Measurements from ENCODE around the gene EPAS1. TPM values are rescaled to one million over a fixed set of nuclear protein-coding genes. Genes with fewer than 3 reads are reported as not detected.

Gene EPAS1
- total and polyA plus RNA-seq, 9 of the 15 experiments (the other 6 are each of a cell fraction or from before 2014, with no cell fraction given), result 0.25 to 11.2 (median 4.1) TPM

DNA sequence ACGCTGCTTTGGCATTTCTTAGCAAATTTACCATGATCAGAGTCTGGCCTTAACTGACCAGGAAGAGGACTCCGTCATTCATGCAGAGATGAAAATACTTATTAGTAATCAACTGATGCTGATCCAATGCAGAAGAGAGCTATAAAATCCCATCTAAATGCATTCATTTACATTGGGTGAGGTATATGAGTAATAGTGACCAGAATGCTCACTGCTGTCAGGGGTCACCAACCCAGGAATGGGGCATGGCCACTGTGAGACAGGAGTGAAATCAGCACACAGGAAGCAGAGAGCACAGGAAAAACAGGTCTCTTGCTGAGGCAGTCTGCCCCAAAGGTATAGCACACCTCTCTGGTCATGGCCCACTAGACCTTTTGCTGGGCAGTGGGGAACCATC is 114.0 kb downstream of the EPAS1 start:
- DNase-seq (ENCODE audit: extremely low read depth in 1 of 4, low spot score in 3 of 4) (no peak), FAIRE-seq (no peak), ATAC-seq (no peak)
- in situ Hi-C loops (cut with MboI), result no loop called here
- H3K9me1 ChIP-seq (ENCODE audit: control insufficient read depth, insufficient read depth, low read length), result no peaks in the 10 kb centered on the region
- CTCF ChIA-PET (ENCODE audit: low intra/inter-chr PET ratio), result no interaction called here
- H3K27me3 ChIP-seq (ENCODE audit: control insufficient read depth in 2 of 2, insufficient read depth in 2 of 2, low read length in 2 of 2), result no peaks in the 10 kb centered on the region
- no peak overlapping the region for H3K9ac ChIP-seq (ENCODE audit: insufficient read depth in 1 of 2, low read depth in 2 of 2, low read length in 2 of 2)
- H3K4me3 ChIP-seq, result no peak overlapping the region
- POLR2A ChIA-PET, result interaction anchor here (0.9 to 1.1 kb wide), 3 partner anchors 27 to 316 kb away, joined by 3 read pairs; no protein-coding TSS in a partner anchor
- no peak overlapping the region for H2AFZ ChIP-seq (ENCODE audit: low read depth, low read length)
- peaks cover 0 to 8% of the 10 kb centered on the region in 2 experiments; a peak in 3 of 5 replicates for H3K4me1 ChIP-seq (replicated peaks in 1 of 2; ENCODE audit: control insufficient read depth in 2 of 2, insufficient read depth in 2 of 2, low read length in 2 of 2)
- no peaks in the 10 kb centered on the region for H3K9me3 ChIP-seq (replicated peaks; ENCODE audit: control insufficient read depth, insufficient read depth, low read depth, low read length)
- H3K79me2 ChIP-seq (ENCODE audit: control insufficient read depth, insufficient read depth, low read length), result peaks cover 34% of the 10 kb centered on the region; the same call in 2 of the 3 replicates
- H3K4me2 ChIP-seq (ENCODE audit: insufficient read depth, low read length), result no peak overlapping the region
- BruUV-seq (replicated peaks), result no TSS peak
- no peak for TF ChIP-seq POLR3A (IDR thresholded peaks at IDR 0.05; ENCODE audit: borderline replicate concordance, extremely low read depth, insufficient read depth, insufficient read length)
- TF ChIP-seq, protein P1, sequence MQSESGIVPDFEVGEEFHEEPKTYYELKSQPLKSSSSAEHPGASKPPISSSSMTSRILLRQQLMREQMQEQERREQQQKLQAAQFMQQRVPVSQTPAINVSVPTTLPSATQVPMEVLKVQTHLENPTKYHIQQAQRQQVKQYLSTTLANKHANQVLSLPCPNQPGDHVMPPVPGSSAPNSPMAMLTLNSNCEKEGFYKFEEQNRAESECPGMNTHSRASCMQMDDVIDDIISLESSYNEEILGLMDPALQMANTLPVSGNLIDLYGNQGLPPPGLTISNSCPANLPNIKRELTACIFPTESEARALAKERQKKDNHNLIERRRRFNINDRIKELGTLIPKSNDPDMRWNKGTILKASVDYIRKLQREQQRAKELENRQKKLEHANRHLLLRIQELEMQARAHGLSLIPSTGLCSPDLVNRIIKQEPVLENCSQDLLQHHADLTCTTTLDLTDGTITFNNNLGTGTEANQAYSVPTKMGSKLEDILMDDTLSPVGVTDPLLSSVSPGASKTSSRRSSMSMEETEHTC (IDR thresholded peaks at IDR 0.05), result no peak
- TF ChIP-seq FUS (optimal IDR thresholded peaks at IDR 0.05; ENCODE audit: low read depth, low read length), result no peak
- intact Hi-C loops (cut with micrococcal nuclease), result no loop called here
- H3K36me3 ChIP-seq (ENCODE audit: control insufficient read depth, insufficient read depth, low read length), result peaks cover 28% of the 10 kb centered on the region; the same call in 2 of the 3 replicates
- H4K20me1 ChIP-seq (replicated peaks; ENCODE audit: control insufficient read depth, insufficient read depth, low read length), result peaks cover 8% of the 10 kb centered on the region
- H3K27ac ChIP-seq (ENCODE audit: extremely low read depth, low read depth, low read length), result no peak overlapping the region
- WGBS (ENCODE audit: insufficient coverage, low coverage, missing lambda C conversion rate), result 84% methylated on average over 2 of the region's 2 CpGs

DNA sequence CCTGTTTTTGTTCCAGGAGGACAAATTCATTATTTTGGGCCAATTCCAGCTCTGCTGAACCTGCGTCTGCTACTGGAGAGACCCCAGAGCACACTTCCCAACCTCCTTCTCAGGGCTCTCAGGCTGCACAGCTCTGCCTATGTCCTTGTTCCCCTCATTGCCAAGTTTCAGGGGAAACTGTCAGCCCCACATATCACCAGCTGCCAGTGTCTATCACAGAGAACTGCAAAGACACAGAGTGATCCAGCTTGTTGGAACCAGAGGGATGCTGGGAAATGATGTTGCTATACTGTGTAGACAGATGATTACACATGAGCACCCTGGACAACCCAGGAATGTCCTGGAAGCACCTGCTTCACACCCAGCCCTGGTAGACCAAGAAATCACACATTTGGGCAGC is 114.8 kb downstream of the EPAS1 start:
- H3K4me2 ChIP-seq (ENCODE audit: insufficient read depth, low read length), result no peak overlapping the region
- no peak for FAIRE-seq
- H3K27ac ChIP-seq (ENCODE audit: extremely low read depth, low read depth, low read length), result no peak overlapping the region

More for the DNA sequence above, 114.8 kb downstream of the EPAS1 start:
- Histone ChIP-seq H4K20me1 (replicated peaks; ENCODE audit: control insufficient read depth, insufficient read depth, low read length) (peaks cover 1% of the 10 kb centered on the region), H3K9ac (ENCODE audit: insufficient read depth in 1 of 2, low read depth in 2 of 2, low read length in 2 of 2) (no peak overlapping the region), H3K27me3 (ENCODE audit: control insufficient read depth in 2 of 2, insufficient read depth in 2 of 2, low read length in 2 of 2) (no peaks in the 10 kb centered on the region), H3K4me3 (no peak overlapping the region), H3K9me1 (ENCODE audit: control insufficient read depth, insufficient read depth, low read length) (no peaks in the 10 kb centered on the region), H3K9me3 (replicated peaks; ENCODE audit: control insufficient read depth, insufficient read depth, low read depth, low read length) (no peaks in the 10 kb centered on the region), H2AFZ (ENCODE audit: low read depth, low read length) (no peak overlapping the region), H3K79me2 (ENCODE audit: control insufficient read depth, insufficient read depth, low read length) (peaks cover 41% of the 10 kb centered on the region), H3K4me1 (replicated peaks in 1 of 2; ENCODE audit: control insufficient read depth in 2 of 2, insufficient read depth in 2 of 2, low read length in 2 of 2) (peaks cover 0 to 8% of the 10 kb centered on the region in 2 experiments; a peak in 3 of 5 replicates), H3K36me3 (ENCODE audit: control insufficient read depth, insufficient read depth, low read length) (peaks cover 34% of the 10 kb centered on the region; the same call in 2 of the 3 replicates)
- CTCF ChIA-PET (ENCODE audit: low intra/inter-chr PET ratio), result no interaction called here
- BruUV-seq (replicated peaks), result no TSS peak
- POLR2A ChIA-PET, result interaction anchor here (0.7 to 1.5 kb wide), 4 partner anchors 14 to 317 kb away, joined by 3 to 4 read pairs (median 3); no protein-coding TSS in a partner anchor
- ATAC-seq, result no peak
- intact Hi-C loops (cut with micrococcal nuclease) (no loop called here), in situ Hi-C loops (cut with MboI) (no loop called here)
- 75% methylated on average over 1 of the region's 1 CpG for WGBS (ENCODE audit: insufficient coverage, low coverage, missing lambda C conversion rate)
- DNase-seq (ENCODE audit: extremely low read depth in 1 of 4, low spot score in 3 of 4), result no peak
- TF ChIP-seq ESRRB (CRISPR knock-in tag; IDR thresholded peaks at IDR 0.05; ENCODE audit: borderline replicate concordance) (no peak), SIX5 (IDR thresholded peaks at IDR 0.05; ENCODE audit: borderline replicate concordance in 1 of 2, insufficient read depth in 1 of 2, low read depth in 1 of 2, low read length in 2 of 2) (no peak), PURB (CRISPR knock-in tag; IDR thresholded peaks at IDR 0.05; ENCODE audit: low read depth) (no peak), EP300 (IDR thresholded peaks at IDR 0.05; ENCODE audit: low read length) (no peak), MTA1 (IDR thresholded peaks at IDR 0.05; ENCODE audit: borderline replicate concordance) (no peak), HDAC8 (tag; IDR thresholded peaks at IDR 0.05) (no peak), TRIM28 (IDR thresholded peaks at IDR 0.05) (no peak), RB1 (IDR thresholded peaks at IDR 0.05; ENCODE audit: low read depth) (no peak)
- TF ChIP-seq, protein P2, sequence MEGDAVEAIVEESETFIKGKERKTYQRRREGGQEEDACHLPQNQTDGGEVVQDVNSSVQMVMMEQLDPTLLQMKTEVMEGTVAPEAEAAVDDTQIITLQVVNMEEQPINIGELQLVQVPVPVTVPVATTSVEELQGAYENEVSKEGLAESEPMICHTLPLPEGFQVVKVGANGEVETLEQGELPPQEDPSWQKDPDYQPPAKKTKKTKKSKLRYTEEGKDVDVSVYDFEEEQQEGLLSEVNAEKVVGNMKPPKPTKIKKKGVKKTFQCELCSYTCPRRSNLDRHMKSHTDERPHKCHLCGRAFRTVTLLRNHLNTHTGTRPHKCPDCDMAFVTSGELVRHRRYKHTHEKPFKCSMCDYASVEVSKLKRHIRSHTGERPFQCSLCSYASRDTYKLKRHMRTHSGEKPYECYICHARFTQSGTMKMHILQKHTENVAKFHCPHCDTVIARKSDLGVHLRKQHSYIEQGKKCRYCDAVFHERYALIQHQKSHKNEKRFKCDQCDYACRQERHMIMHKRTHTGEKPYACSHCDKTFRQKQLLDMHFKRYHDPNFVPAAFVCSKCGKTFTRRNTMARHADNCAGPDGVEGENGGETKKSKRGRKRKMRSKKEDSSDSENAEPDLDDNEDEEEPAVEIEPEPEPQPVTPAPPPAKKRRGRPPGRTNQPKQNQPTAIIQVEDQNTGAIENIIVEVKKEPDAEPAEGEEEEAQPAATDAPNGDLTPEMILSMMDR (IDR thresholded peaks at IDR 0.05 in 2 of 3, conservative IDR thresholded peaks at IDR 0.05 in 1 of 3; ENCODE audit: insufficient read depth in 2 of 3, low read depth in 1 of 3, low read length in 3 of 3), result no peak
